ENCODE measurements around the gene IRGM.
A peak's percentile ranks its signal among the peaks of the same experiment; 100 is the strongest.
"Not testable (repeated sequence)": the region's sequence is repeated elsewhere in the genome, so short reads cannot be mapped to it uniquely, and the experiment has no call there.

Gene IRGM

GRCh38 chr5:150846308-150846653, at the start of gene IRGM:
Gene IRGM, plus strand, starts transcription at chr5:150846521. Its CDS starts 1,603 bp downstream, at chr5:150848124.
- DNase-seq (ENCODE audit: low read depth); H3K4me3 ChIP-seq (replicated peaks; ENCODE audit: low read depth, low read length): not testable (repeated sequence)

- H3K4me3 ChIP-seq (replicated peaks; ENCODE audit: low read depth, low read length): no peak overlapping the region
- TF ChIP-seq CTCF (IDR thresholded peaks at IDR 0.05; ENCODE audit: low read length, missing control alignments): no peak
- no peak for DNase-seq (ENCODE audit: low read depth)
Measured at GRCh38 chr5:150797384-150797783, 48.9 kb upstream of the IRGM start.

GRCh38 chr5:150801117-150801927, 45.0 kb upstream of the IRGM start:
- DNase-seq (ENCODE audit: low read depth): peak; percentile 85
- peak overlapping the region; percentile 20 for H3K4me3 ChIP-seq (replicated peaks; ENCODE audit: low read depth, low read length)
- peak; percentile 69 for TF ChIP-seq CTCF (IDR thresholded peaks at IDR 0.05; ENCODE audit: low read length, missing control alignments)

- no peak for TF ChIP-seq CTCF (IDR thresholded peaks at IDR 0.05; ENCODE audit: low read length, missing control alignments)
- H3K4me3 ChIP-seq (replicated peaks; ENCODE audit: low read depth, low read length): no peak overlapping the region
- no peak for DNase-seq (ENCODE audit: low read depth)
Measured at GRCh38 chr5:150804388-150804787, 41.9 kb upstream of the IRGM start.

GRCh38 chr5:150809363-150809762, 37.0 kb upstream of the IRGM start:
- no peak for TF ChIP-seq CTCF (IDR thresholded peaks at IDR 0.05; ENCODE audit: low read length, missing control alignments)
- DNase-seq (ENCODE audit: low read depth): no peak
- H3K4me3 ChIP-seq (replicated peaks; ENCODE audit: low read depth, low read length): no peak overlapping the region

GRCh38 chr5:150815010-150815409, 31.3 kb upstream of the IRGM start:
- no peak for DNase-seq (ENCODE audit: low read depth)
- H3K4me3 ChIP-seq (replicated peaks; ENCODE audit: low read depth, low read length): no peak overlapping the region
- TF ChIP-seq CTCF (IDR thresholded peaks at IDR 0.05; ENCODE audit: low read length, missing control alignments): no peak

- TF ChIP-seq CTCF (IDR thresholded peaks at IDR 0.05; ENCODE audit: low read length, missing control alignments): no peak
- H3K4me3 ChIP-seq (replicated peaks; ENCODE audit: low read depth, low read length): no peak overlapping the region
- DNase-seq (ENCODE audit: low read depth): no peak
Measured at GRCh38 chr5:150816946-150817345, 29.4 kb upstream of the IRGM start.

Data from fibroblast of pulmonary artery (primary cell).